GM23248 (cell line): Measurements from ENCODE around the gene PRR23E. TPM values are rescaled to one million over a fixed set of nuclear protein-coding genes. Genes with fewer than 3 reads are reported as not detected.

ENCODE experiments used
- DNase-seq: peaks from one replicate; pipeline ENCODE4 v3.0.0-alpha.2; 2015
- H2AFZ ChIP-seq: fragments of 200-600 bp; sonication (generic); 2 replicates; pipeline ENCODE4 v1.6.1; 2016; ENCODE audit warnings: antibody characterized with exemption
- H3F3A ChIP-seq: fragments of 200-600 bp; sonication (generic); 2 replicates; pipeline ENCODE4 v1.6.1; 2016; ENCODE audit warnings: mild to moderate bottlenecking, antibody characterized with exemption, mixed run types; ENCODE audit not compliant: insufficient read depth
- H3K27ac ChIP-seq: fragments of 200-600 bp; sonication (generic); 2 replicates; pipeline ENCODE4 v1.5.1; 2016; ENCODE audit warnings: mild to moderate bottlenecking
- H3K27me3 ChIP-seq: fragments of 200-600 bp; sonication (generic); replicated peaks from 2 replicates; pipeline ENCODE4 v1.6.1; 2016; ENCODE audit warnings: mild to moderate bottlenecking; ENCODE audit not compliant: insufficient read depth
- H3K36me3 ChIP-seq: fragments of 200-600 bp; sonication (generic); 2 replicates; pipeline ENCODE4 v1.6.1; 2016; ENCODE audit warnings: low read depth, mild to moderate bottlenecking
- H3K4me1 ChIP-seq: fragments of 200-600 bp; sonication (generic); 2 replicates; pipeline ENCODE4 v1.6.1; 2016; ENCODE audit warnings: mild to moderate bottlenecking; ENCODE audit not compliant: insufficient read depth
- H3K4me2 ChIP-seq: fragments of 200-600 bp; sonication (generic); one replicate; pipeline ENCODE4 v1.6.1; 2016; ENCODE audit warnings: mild to moderate bottlenecking; ENCODE audit not compliant: unreplicated experiment
- H3K4me3 ChIP-seq: fragments of 200-600 bp; sonication (generic); 2 replicates; pipeline ENCODE4 v1.5.1; 2016; ENCODE audit warnings: mild to moderate bottlenecking
- H3K79me2 ChIP-seq: fragments of 200-600 bp; sonication (generic); 2 replicates; pipeline ENCODE4 v1.6.1; 2016; ENCODE audit warnings: mild to moderate bottlenecking; ENCODE audit not compliant: insufficient read depth
- H3K9ac ChIP-seq: fragments of 200-600 bp; sonication (generic); 2 replicates; pipeline ENCODE4 v1.6.1; 2016; ENCODE audit warnings: mild to moderate bottlenecking
- H3K9me2 ChIP-seq: fragments of 200-600 bp; sonication (generic); 2 replicates; pipeline ENCODE4 v1.6.1; 2016; ENCODE audit warnings: mixed run types, mild to moderate bottlenecking, moderate library complexity; ENCODE audit not compliant: insufficient read depth
- H3K9me3 ChIP-seq: fragments of 200-600 bp; sonication (generic); one replicate; pipeline ENCODE4 v1.6.1; 2017; ENCODE audit warnings: low read depth
- H4K20me1 ChIP-seq: fragments of 200-600 bp; sonication (generic); 2 replicates; pipeline ENCODE4 v1.6.0; 2016; ENCODE audit not compliant: insufficient read depth
- EZH2 ChIP-seq: fragments of 200-600 bp; sonication (generic); IDR thresholded peaks from 2 replicates; pipeline ENCODE4 v1.6.1; 2018; ENCODE audit warnings: antibody characterized with exemption, mild to moderate bottlenecking; ENCODE audit not compliant: insufficient read depth, poor library complexity, severe bottlenecking
- EZH2phosphoT487 ChIP-seq: fragments of 200-600 bp; sonication (generic); IDR thresholded peaks from 2 replicates; pipeline ENCODE4 v1.6.1; 2018; ENCODE audit warnings: antibody characterized with exemption, moderate library complexity, mild to moderate bottlenecking, low read depth; ENCODE audit not compliant: insufficient read depth
- WGBS, 2 experiments: methylation state at CpG; one replicate each; pipeline ENCODE4 v1.1.6; 2015 to 2017; ENCODE audit warnings: low lambda C conversion rate in 2 of 2, low coverage in 1 of 2; ENCODE audit errors: missing lambda C conversion rate in 2 of 2; 5-methylcytosine and 5-hydroxymethylcytosine counted together
- in situ Hi-C: fragments of 300-500 bp; cut with MboI; formaldehyde crosslinking; loops from 2 replicates; pipeline ENCODE4 v1.15.0; 2020
- polyA plus RNA-seq: library from polyadenylated mRNA; unstranded; fragments of >200 nt; fragmentation: Nextera tagmentation; extraction: Ambion mirVana; gene quantifications from 2 replicates; pipeline ENCODE4 v1.2.1, GENCODE V29; 2016
- total RNA-seq: library from RNA; depleted of rRNA; stranded (reverse); fragments of >200 nt; shearing (Covaris generic); gene quantifications from 2 replicates; pipeline ENCODE4 v1.2.3, GENCODE V29; 2014

Gene PRR23E
- total and polyA plus RNA-seq, 2 experiments from 2014 or later = not detected

- Histone ChIP-seq H3K9me3 (no peaks in the 10 kb centered on the region), H3K9ac (no peak overlapping the region), H3K36me3 (no peaks in the 10 kb centered on the region), H3K4me3 (no peak overlapping the region), H3K79me2 (no peaks in the 10 kb centered on the region), H3K4me2 (no peak overlapping the region), H3K27me3 (peaks cover 22% of the 10 kb centered on the region), H3K4me1 (no peaks in the 10 kb centered on the region), H3K27ac (no peak overlapping the region), H4K20me1 (no peaks in the 10 kb centered on the region), H3F3A (no peaks in the 10 kb centered on the region), H3K9me2 (no peaks in the 10 kb centered on the region), H2AFZ (no peak overlapping the region)
- in situ Hi-C loops = no loop called here
- no peak for DNase-seq
- TF ChIP-seq EZH2phosphoT487 = no peak
- TF ChIP-seq EZH2 = no peak
- 59 to 60% methylated on average over 14 of the region's 14 CpGs for WGBS, 2 experiments
Observed at GRCh38 chr3:127197300-127198189, 4.6 kb downstream of the PRR23E start.

GRCh38 chr3:127200086-127200691 lies 7.3 kb downstream of the PRR23E start:
- WGBS, 2 experiments = 45 to 48% methylated on average over 6 of the region's 6 CpGs
- no peak overlapping the region for H3K4me3 ChIP-seq
- in situ Hi-C loops = no loop called here

GRCh38 chr3:127203024-127203423 lies 10.1 kb downstream of the PRR23E start:
- 0% methylated on average over 1 of the region's 1 CpG for WGBS, 2 experiments
- Histone ChIP-seq H2AFZ (no peak overlapping the region), H4K20me1 (no peaks in the 10 kb centered on the region), H3K4me2 (no peak overlapping the region), H3K9ac (no peak overlapping the region), H3K27me3 (peaks cover 17% of the 10 kb centered on the region), H3K9me2 (no peaks in the 10 kb centered on the region), H3K36me3 (no peaks in the 10 kb centered on the region), H3K27ac (no peak overlapping the region), H3K79me2 (no peaks in the 10 kb centered on the region), H3K9me3 (no peaks in the 10 kb centered on the region), H3K4me1 (no peaks in the 10 kb centered on the region), H3F3A (no peaks in the 10 kb centered on the region), H3K4me3 (no peak overlapping the region)
- DNase-seq = peak; percentile 10
- TF ChIP-seq EZH2phosphoT487 (no peak), EZH2 (no peak)
- in situ Hi-C loops = no loop called here

More at GRCh38 chr3:127200086-127200691, 7.3 kb downstream of the PRR23E start:
- Histone ChIP-seq H3K27me3 (peaks cover 21% of the 10 kb centered on the region), H3K79me2 (no peaks in the 10 kb centered on the region), H3K9me3 (no peaks in the 10 kb centered on the region), H3F3A (no peaks in the 10 kb centered on the region), H3K4me1 (no peaks in the 10 kb centered on the region), H3K9ac (no peak overlapping the region), H3K4me2 (no peak overlapping the region), H4K20me1 (no peaks in the 10 kb centered on the region), H3K36me3 (no peaks in the 10 kb centered on the region), H3K9me2 (no peaks in the 10 kb centered on the region), H2AFZ (no peak overlapping the region), H3K27ac (no peak overlapping the region)
- DNase-seq = no peak
- TF ChIP-seq EZH2phosphoT487 = no peak
- TF ChIP-seq EZH2 = no peak

GRCh38 chr3:127204841-127205582 lies 12.1 kb downstream of the PRR23E start:
- H3K9me3 ChIP-seq = no peaks in the 10 kb centered on the region
- H3K9ac ChIP-seq = no peak overlapping the region
- no peak overlapping the region for H3K4me2 ChIP-seq
- H3F3A ChIP-seq = no peaks in the 10 kb centered on the region
- peaks cover 6% of the 10 kb centered on the region for H3K27me3 ChIP-seq
- H3K9me2 ChIP-seq = no peaks in the 10 kb centered on the region
- no peaks in the 10 kb centered on the region for H4K20me1 ChIP-seq
- TF ChIP-seq EZH2 (no peak), EZH2phosphoT487 (no peak)
- no peaks in the 10 kb centered on the region for H3K36me3 ChIP-seq
- 56 to 60% methylated on average over 16 to 17 of the region's 17 CpGs for WGBS, 2 experiments
- no peak overlapping the region for H3K4me3 ChIP-seq
- in situ Hi-C loops = no loop called here
- no peak overlapping the region for H3K27ac ChIP-seq
- no peak overlapping the region for H2AFZ ChIP-seq
- H3K4me1 ChIP-seq = no peaks in the 10 kb centered on the region
- H3K79me2 ChIP-seq = no peaks in the 10 kb centered on the region
- no peak for DNase-seq
